EL (cell line): ENCODE results near the gene NMT1.
A peak's percentile ranks its signal among the peaks of the same experiment; 100 is the strongest.

Experiments
- DNase-seq: peaks from one replicate; pipeline ENCODE4 v3.0.0-alpha.2; 2016

Gene NMT1

DNA sequence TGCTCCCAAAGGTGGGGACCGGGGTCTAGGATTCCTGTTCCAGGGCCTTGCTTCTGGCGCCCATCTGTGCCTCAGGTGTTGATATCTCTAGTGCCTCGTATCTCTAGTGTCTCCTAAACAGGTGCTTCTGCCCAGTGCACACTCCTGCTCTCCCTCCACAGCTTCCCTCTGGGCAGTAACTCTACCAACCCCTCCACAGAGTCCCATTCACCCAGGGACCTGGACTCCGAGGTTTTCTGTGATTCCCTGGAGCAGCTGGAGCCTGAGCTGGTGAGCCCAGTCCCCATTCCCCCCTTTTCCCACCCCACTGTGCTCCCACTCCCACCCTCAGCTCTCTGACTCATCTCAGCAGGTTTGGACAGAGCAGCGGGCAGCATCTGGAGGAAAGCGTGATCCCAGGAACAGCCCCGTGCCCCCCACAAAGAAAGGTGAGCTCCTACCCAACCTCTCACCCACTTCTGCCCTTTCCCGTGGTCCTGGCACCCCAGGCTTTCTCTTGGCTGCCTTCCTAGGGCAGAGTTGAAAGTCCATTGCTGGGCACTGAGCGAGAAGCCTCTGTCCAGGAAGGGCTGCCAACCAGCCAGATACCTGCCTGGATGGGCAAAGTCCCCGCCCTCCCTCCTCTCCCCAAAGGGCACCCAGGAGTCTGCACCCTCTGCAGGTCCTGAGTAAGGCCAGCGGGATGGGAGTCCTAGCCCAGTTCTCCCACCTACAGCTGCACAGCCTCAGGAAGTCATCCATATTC lies 76.6 kb downstream of the NMT1 start:
- no peak for DNase-seq

DNA sequence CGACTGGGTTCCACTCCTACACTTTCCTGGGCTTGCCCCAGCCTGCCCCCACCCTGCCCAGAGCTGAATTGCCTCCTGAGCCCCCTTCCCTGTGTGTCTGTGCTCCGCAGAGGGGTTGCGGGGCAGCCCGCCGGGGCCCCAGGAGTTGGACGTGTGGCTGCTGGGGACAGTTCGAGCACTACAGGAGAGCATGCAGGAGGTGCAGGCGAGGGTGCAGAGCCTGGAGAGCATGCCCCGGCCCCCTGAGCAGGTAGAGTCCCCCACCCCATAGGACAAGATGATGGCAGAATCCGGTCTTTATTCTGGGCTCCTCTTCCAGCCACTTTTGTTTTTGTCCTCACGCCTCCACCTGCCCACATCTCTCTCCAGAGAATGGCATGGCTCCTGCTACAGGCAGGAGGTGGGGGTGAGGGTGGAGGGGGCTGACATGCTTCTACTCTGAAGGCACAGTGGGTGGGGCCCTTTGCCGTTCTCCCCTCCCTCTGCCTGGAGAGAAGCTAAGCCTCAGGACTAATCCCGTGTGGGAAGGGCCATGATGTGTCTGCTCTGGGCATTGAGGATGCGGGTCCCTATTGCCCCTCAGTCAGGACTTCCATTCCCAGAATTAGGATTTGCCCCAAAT lies 77.9 kb downstream of the NMT1 start:
- DNase-seq: no peak

DNA sequence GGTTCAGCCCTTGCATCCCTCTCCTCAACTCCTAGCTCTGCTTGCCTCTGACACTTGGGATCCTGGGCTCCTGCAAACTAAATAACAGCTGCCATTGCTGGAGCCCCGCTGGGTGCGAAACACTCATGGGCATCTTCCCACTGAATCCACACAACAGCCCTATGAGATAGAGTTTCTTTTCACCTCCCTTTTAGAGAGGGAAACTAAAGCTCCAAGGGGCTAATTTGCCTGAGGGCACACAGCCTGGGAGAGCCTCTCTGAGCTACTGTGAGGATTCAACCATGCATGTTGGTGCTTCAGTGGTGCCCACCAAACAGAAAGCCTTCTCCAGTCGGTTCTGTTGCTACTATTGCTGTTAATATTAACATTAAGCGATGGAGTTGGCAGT lies 78.4 kb downstream of the NMT1 start:
- no peak for DNase-seq

DNA sequence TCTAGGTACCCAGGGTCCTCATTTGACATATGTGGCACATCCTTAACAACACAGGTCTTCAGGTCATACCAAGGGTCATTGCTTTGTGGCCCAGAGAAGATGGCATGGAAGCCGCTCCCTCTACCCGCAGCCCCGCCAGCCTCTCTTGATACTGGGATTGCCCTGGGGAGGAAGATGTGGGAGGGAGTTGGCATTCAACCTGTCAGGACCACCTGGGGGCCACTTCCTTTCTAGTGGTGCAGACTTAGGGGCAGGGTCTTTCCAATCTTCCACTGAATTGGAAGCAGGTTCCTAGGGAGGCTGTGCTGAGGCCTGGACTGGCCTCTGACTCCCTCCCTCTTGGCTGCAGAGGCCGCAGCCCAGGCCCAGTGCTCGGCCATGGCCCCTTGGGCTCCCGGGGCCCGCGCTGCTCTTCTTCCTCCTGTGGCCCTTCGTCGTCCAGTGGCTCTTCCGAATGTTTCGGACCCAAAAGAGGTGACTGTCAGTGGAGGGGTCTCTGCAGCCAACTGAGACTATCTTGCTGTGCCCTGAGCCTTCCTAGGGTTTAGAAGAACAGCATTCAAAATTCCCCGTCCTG lies 82.1 kb downstream of the NMT1 start:
- no peak for DNase-seq

DNA sequence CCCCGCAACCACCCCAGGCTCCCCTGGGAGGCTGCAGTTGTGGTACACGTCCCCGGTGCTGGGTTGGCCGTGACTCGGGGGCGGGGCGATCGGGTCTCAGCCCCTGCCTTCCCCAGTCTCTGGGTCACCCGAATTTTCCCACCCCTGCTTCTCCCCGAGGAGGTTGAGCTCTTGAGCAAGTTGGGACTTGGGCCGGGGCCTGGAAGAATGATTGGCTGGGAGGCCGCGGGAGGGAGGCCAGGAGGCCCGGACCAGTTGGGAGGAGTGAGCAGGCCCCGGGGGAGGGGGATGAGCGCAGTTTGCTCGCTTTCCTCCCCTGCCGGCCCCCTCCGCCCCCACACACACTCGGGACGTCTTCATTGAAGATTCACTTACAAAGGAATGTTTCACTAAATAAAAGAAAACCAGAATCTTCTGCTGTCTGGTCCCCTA lies 82.7 kb downstream of the NMT1 start:
- DNase-seq: peak; percentile 87

DNA sequence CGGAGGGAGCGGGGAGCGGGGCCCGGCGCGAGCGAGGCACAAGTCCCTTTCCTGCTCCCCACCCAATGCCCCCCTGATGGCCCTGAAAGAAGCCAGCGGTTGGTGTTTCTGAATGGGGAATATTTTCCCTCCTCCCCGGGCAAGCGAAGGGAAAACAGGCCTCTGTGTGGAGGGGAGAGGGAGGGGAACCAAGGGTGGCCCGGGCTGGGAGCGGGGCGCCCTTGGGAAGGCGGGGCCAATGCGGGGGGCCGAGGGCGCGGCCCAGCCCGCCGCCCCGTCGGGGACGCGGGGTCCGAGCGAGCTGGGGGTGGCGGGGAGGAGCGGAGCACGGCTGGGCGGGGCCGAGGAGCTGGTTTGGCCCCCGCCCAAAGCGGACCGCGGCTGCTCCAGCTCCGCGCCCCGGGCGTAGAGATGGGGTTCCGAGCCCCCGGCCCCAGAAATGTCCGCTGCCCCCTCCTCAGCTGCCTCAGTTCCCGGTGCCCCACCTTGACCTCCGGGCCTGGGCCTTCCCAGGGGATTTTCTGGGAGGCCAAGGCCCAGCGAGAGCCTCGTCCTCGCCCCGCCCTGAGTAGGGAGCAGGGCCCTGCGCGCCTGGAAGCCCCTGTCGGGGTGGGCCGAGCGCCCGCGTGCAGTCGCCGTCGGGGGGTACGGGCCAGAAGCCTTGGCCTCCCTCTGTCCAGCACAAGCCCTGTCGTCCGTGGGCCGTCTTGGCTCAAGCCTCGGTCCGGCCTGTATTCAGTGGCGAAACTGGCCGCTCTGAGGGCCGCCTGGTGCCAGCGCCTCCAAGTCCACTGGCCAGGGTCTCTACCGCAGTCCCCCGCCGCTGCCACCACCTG lies 83.3 kb downstream of the NMT1 start:
- DNase-seq: no peak

DNA sequence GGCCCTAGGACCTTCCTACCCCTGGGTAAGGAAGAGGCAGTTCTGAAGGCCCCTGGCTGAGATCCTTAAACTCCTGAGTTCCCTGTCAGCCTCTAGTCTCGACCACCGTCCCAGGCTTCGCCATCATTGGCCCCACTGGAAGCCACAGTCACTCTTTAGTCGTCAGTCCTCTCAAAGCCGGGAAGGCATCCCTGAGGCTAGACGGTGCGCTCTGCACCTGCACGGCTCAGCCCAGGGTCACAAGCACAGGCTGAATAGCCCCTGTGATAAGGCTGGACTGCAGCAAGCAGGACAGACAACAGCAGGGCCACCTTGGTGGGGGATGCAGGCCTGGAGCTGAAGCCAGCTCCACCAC lies 83.9 kb downstream of the NMT1 start:
- DNase-seq: no peak

DNA sequence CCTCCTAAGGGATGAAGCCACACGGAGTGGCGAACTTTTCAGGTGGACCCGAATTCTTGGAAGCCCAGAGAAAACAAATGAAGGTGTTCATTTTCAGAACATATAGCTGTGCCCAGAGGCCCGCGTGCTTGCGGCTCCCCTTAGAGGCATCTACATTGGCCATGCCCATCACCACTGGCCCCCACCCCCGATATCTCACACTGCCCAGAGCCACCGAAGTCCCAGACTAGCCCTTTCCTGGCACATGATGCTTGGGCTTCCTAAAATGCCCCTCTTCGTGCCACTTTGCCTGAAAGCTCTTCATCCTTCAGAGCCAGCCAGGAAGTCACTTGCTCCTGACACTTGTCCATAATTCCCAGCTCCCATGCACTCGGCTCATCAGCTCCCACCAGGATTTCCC lies 85.0 kb downstream of the NMT1 start:
- DNase-seq: no peak

DNA sequence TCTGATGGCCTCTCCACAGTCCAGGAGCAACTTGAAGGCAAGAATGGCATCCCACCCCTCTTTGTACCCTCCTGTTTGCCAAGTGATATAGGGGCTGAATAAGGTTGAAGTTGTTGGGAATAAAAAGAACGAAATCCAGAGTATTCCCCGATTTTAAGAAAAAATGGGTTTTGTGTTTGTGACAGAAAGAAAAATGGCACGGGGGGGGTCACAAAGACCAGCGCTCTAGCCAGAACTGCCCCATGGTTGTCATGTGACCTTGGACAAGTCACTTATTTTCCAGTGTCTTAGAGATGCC lies 85.4 kb downstream of the NMT1 start:
- no peak for DNase-seq

DNA sequence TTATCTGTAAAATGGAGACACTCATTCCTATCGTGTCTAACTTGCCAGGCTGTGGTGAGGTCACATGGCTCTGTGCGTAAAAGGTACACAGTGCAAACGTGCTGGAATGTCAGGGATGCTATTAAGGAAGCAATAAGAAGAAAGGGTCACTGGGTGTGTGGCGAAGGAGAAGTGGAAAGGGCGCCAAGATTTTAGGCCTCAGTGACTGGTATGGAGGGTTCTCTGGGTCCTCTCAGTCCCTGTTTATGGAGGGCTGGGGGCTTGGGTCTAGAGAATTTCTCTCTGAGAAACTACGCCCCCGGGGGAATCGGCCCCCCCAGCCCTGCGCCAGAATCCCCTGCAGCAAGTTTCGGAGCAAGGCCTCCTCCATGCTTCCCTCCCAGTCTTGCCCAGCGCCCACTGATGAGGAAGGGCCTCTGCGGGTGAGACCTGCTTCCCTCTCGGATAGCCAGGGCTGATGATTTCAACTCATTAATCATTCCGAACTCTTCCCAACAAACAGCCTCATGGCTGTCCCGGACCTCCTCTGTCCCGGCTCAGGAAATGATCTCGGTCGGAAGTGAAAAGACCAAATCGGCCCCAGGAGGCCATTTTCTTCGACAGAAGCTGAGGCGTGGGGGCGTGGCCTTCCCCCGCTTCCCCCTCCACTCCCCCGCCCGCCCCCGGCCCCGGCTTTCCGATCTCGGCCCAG lies 85.9 kb downstream of the NMT1 start:
- peak; percentile 76 for DNase-seq

DNA sequence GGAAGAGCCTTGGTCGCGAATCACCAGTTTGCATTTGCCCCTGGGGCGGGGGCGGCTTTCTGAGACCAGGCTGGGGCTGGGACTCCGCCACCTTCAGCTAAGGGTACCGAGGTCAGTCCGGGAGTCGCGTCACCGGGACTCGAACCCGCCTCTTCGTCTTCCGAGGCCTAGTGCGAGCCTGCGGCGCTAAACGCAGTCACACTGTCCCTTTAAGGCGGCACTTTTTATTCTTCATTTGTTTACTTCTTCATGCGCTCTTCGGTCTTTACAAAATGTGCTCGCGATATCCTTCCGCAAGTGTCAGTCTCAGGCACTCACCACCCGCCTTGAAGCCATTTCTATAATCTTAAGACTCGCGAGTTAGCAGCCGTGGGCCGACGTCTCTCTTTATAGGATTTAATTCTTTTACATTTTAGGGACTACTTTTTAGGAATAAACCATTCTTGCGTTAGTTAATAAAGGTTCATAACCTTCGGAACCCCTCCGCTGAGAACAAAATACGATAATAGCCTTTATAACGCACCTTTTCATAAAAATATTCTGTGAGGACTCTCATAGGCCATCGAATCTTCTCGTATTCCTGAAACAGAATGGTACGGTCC lies 86.6 kb downstream of the NMT1 start:
- DNase-seq: peak; percentile 95

DNA sequence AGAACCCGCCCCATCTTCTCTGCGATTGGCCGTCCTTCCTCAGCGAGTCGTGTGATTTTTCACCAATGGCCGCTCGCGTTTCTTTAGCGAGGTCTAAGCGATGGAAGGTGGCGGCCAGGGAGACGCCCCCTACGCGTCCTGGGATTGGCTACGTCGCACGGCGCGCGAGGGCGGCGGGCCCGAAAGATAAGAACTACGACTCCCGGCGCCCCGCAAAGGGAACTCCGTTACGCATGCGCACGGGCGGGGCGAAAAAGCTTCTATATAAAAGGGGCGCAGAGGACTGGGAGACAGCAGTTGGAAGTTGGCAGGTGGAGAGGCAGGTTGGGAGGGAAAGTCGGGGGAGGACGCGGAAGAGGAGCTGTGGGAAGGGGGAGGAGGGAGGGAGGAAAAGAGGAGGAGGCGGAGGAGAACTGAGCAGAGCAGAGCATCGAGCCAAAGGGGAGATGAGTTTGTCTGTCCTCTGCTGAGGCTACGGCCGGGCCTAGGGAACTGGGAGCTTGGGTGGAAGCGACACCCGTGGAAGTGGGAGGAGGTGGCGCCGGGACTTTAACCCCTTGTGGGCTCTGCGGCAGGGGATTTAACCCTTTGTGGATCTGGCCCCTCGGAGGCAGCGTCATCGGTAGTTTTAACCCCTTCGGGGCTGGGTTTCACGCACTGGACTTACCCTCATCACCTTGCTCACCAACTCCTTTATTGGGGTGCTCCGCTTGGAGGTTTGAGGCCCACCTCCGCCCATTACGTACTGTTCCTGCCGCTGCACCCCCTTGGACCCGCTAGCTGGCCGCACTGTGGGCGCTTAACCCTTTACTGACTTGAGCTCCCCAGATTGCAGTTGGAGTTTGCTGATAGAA lies 87.3 kb downstream of the NMT1 start, which contains the start of gene HEXIM1:
Gene HEXIM1 (plus strand): TSS at position 293 of the 854 bp plus-strand sequence. CDS start 716 bp downstream, outside the sequence.
- DNase-seq: peak; percentile 100

DNA sequence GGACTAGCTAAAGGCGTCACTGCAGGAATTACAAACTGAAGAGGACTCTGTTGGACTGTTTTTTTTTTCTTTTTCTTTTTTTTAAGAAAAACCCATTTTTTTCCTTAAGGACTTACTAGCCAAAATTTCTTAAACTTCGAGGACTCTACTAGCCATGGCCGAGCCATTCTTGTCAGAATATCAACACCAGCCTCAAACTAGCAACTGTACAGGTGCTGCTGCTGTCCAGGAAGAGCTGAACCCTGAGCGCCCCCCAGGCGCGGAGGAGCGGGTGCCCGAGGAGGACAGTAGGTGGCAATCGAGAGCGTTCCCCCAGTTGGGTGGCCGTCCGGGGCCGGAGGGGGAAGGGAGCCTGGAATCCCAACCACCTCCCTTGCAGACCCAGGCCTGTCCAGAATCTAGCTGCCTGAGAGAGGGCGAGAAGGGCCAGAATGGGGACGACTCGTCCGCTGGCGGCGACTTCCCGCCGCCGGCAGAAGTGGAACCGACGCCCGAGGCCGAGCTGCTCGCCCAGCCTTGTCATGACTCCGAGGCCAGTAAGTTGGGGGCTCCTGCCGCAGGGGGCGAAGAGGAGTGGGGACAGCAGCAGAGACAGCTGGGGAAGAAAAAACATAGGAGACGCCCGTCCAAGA lies 88.0 kb downstream of the NMT1 start:
- peak; percentile 86 for DNase-seq

DNA sequence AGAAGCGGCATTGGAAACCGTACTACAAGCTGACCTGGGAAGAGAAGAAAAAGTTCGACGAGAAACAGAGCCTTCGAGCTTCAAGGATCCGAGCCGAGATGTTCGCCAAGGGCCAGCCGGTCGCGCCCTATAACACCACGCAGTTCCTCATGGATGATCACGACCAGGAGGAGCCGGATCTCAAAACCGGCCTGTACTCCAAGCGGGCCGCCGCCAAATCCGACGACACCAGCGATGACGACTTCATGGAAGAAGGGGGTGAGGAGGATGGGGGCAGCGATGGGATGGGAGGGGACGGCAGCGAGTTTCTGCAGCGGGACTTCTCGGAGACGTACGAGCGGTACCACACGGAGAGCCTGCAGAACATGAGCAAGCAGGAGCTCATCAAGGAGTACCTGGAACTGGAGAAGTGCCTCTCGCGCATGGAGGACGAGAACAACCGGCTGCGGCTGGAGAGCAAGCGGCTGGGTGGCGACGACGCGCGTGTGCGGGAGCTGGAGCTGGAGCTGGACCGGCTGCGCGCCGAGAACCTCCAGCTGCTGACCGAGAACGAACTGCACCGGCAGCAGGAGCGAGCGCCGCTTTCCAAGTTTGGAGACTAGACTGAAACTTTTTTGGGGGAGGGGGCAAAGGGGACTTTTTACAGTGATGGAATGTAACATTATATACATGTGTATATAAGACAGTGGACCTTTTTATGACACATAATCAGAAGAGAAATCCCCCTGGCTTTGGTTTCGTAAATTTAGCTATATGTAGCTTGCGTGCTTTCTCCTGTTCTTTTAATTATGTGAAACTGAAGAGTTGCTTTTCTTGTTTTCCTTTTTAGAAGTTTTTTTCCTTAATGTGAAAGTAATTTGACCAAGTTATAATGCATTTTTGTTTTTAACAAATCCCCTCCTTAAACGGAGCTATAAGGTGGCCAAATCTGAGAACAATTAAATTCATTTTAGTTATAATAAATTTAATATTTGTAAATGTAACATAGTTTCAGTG lies 88.8 kb downstream of the NMT1 start:
- peak; percentile 59 for DNase-seq

DNA sequence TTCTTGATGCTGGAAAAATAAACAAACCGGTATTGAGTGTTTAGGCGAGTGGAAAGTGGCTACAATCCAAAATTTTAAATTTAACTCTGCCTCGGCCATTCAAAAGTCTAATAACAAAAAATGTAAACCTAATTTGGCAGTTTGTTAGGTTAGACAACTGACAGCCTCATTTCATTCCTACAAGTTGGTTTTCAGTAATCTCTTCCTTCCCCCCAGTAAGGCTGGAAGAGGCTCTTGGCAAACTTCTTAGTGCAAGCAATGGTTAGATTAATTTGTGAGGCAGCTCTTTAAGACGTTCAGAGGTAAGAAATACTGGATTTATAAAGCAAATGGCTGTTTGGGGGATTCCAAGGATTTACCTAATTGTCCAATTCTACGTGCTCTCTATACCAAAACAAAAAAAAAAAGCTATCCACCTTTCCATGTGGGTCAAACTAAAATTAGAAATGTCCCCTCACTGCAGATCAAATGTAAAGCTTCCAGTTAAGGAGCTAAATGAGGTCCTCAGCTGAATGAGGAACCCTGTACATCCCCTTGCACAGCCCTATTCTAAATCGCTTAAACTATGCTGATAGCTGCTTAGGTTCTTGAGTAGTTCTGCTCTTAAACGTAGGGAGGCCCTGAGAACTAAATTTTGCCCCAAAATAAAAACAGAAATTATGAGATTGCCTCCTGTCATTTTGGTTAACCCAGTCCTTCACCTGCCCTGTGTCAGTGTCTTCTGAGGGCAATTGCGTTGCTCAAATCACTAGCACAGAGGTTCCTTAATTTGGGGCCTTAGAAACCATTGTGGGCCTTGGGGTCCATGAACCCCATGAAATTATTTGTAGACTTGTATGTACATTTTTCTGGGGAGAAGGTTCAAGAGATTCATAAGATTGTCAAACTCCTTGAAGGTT lies 90.0 kb downstream of the NMT1 start:
- DNase-seq: no peak

DNA sequence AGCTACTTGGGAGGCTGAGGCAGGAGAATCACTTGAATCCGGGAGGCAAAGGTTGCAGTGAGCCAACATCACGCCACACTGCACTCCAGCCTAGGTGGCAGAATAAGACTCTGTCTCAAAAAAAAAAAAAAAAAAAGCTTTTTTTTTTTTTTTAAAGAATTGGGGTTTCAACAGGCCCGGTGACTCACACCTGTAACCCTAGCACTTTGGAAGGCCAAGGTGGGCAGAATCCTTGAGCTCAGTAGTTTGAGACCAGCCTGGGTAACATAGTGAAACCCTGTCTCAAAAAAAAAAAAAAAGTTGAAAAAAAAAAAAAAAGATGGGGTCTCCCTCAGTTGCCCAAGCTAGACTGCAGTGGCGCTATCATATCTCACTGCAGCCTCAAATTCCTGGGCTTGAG lies 93.9 kb downstream of the NMT1 start:
- DNase-seq: no peak

DNA sequence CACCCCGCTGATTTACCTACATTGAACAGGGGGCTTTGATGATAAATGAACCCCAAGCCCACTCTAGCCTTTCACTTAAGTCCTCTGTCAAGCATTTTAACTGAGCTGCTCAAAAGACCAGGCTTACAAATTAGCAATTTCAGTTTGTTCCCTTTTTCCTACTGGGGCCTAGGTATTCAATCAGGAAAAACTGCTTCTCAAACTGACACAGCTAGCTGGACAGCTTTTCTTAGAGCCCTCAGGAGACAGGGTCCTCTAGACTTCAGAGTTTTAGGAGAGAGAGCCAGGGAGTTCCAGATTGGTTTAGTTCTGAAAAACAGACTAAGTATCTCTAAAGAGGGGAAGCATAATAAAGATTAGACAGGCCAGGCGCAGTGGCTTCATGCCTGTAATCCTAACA lies 94.4 kb downstream of the NMT1 start:
- DNase-seq: no peak

DNA sequence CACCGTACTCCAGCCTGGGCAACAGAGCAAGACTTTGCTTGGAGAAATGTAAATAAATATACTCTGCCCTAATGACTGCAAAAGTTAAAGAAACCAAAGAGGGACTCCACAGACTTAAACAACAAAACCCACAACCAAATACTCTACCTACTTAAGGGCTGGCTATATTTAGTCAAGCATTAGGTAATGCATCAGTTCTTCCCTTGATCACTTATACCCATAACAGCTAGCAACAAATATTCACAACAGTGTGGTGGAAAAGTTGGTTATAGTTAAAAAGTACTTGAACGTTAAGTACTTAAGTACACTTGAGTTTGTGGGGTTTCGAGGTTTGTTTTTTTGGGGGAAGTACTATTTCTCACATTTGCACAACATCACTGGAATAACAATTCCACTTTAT lies 95.1 kb downstream of the NMT1 start:
- no peak for DNase-seq
